Left kidney (tissue), 2 donors: ENCODE data around the gene RBM5. TPM values are rescaled to one million over a fixed set of nuclear protein-coding genes. Genes with fewer than 3 reads are reported as not detected.

Experiments
- DNase-seq: peaks from one replicate; pipeline ENCODE4 v3.0.0-alpha.2; 2013
- polyA plus RNA-seq: library from polyadenylated mRNA; unstranded; fragments of 120-200 nt; gene quantifications from one replicate; pipeline ENCODE4 v1.2.1, GENCODE V29; 2013; ENCODE audit not compliant: insufficient read length

Gene RBM5
- polyA plus RNA-seq, 1 donor = 401 TPM

DNA sequence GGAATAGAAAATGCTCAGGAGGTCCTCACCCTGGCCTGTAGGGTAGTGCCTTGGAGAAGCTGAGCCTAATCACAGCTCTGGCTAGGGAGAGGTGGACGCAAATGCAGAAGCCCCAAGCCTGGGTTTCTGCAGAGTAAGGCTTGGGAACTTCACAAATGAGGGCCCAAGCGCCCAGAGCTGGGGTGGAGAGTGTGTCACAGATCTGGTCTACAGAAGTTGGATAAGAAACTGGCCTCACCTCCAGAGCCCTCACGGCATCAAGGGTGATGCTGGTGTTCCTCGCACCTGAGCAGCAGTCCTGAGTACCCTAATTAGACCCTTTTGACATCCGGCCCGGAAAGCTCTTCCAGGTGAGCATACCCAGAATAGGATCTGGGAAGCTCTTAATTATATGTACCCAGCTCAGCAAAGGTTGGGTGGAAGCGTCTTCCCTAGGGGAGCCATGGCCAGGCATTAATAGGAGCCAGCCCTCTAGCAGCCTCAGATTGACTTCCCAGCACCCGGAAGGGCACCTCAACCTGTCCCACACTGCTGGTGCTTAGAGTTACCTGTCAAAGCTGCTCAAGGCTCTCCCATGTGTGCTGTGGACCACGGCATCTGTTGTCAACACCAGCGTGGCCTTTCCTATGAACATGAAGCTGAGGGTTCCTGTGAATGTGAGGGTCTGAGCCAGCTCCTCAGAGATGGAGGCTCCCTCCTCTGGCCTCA is 31.8 kb downstream of the RBM5 start:
- no peak for DNase-seq

DNA sequence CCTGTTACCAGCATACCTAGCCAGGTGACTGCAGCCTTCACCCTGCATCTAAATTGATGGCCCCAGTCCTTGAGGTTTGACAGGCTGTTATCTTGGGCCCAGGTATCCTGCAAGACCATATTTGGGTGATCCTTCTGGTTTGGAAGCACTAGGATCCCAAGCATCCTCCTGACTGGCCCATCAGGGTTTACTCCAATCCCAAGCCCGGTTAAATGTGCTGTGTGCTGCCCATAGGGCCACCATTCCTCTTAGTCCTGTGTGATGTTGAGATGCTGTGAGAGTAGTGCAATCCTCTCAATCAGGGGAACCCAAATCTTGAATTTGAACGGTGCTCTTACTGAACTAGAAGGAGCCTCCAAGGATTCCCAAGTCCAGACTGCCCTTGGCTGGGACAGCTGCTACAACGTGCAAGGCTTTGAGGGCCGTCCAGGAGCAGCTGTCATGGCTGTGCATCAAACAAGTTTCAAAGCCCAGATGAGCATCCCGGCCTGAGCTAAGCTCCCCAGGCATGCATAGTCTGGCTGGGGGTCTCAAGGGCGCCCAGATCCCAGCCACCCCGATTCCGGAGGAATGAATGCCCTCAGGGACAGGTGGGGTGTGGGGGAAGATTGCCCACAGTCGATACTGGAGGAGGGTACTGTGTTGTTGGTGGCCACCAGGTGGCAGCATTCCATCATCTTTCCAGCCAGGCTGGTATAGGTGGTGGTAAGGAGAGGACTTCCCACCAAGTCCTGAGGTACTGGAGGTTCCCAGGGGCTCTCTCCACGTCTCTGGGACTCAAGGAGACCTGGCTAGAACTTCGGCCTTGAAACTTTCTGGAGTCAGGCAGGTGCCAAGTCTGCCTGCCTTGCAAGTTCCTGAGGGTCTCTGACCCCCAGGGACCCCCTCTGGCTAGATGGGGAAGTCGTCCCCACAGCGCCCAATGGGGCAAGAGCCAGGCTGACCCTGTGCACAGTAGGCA is 32.6 kb downstream of the RBM5 start:
- peak; percentile 76 for DNase-seq

GRCh38 chr3:50122071-50122470 is 33.4 kb downstream of the RBM5 start:
- no peak for DNase-seq

- DNase-seq = no peak
Observed at GRCh38 chr3:50122661-50123391, 34.1 kb downstream of the RBM5 start.

DNA sequence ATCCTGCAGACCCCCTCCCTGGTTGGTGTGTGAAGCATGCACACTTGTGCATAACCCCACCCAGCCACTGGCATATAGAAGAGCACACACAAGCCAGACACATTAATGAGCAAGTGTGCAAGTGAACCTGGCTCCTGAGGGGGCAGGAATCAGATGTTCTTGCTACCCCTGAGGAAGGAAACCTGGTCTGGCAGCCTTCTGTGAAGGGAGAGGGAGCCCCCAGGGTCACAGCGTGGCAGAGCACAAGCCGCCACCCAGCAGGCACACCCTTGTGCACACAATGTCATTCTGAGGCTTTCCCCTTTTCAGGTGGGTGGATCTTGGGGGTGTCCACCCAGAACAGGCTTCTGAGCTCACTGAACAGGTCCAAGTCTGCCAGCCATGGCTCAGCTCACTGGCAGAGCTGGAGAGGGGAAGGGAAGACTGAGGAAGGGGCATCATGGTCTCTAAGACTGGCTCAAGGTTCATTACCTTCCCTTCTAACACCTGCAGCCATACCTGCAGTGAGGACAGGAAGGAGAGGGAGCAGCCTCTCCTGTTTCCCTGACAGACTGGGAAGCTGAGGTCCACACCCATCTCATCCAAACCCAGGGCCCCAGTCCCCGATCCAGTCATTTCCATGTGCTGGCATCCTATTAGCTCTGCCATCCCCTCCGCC is 34.8 kb downstream of the RBM5 start:
- no peak for DNase-seq

GRCh38 chr3:50124052-50124799 is 35.5 kb downstream of the RBM5 start:
- DNase-seq = no peak

DNA sequence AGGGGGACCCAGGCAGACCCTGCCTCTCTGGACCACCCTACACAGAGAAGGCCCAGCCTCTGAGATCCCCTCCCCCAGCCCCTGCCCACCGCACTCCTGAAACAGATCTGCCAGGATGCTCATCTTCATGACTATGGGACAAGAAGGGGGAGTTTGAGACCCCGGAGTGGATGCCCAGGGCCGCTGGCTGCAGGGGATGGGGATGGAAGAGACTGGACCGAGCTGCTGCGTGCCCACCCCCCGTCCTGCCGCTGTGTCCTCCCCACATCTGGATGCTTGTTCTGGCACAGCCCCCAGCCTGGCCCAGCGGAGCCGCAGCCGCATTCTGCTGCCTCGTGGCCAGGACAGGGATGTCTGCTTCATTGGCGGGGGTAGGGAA is 36.1 kb downstream of the RBM5 start:
- DNase-seq = no peak

GRCh38 chr3:50125541-50126286 is 37.0 kb downstream of the RBM5 start:
- no peak for DNase-seq

DNA sequence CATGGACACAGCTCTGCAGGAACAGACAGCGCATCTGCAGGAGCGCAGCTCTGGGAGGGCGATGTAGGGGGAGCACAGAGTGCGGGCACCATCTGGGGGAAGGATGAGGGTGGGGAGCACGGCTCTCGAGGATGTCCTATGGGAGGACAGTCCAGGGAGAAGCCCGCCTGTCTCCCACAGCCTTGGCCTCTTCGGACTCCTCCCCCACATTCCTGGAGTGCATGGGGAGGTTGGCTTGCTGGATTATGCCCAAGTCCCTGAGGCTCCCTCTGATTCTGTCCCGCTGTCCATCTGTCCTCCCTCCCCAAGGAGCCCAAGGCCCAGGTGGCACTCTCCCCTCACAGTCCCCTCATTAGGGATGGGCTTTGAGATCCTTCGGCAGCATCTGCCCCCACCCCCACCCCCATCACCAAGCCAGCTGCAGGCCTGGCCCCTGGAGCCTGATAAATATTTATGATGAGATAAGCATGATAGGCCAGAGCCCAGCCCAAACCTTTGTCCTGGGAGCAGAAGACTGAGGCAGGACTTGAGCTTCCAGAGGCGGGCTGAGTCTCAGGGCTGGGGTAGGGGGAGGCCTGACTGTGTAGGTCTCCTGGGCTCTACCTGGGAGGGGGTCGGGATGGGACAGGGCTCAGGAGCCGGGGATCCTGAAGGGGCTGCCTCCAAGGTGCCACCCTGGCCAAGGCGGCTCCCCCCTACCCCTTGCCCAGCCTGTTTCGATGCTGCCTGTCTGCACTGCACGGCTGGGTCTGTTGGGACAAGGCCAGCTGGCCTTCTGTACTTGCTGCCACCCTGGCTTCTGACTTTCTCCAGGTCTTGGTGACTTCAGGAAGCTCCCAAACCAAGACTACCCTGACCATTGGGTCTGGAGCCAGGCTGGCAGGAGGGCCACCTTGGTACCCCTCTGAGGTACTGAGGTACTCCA is 37.8 kb downstream of the RBM5 start:
- DNase-seq = peak; percentile 73

DNA sequence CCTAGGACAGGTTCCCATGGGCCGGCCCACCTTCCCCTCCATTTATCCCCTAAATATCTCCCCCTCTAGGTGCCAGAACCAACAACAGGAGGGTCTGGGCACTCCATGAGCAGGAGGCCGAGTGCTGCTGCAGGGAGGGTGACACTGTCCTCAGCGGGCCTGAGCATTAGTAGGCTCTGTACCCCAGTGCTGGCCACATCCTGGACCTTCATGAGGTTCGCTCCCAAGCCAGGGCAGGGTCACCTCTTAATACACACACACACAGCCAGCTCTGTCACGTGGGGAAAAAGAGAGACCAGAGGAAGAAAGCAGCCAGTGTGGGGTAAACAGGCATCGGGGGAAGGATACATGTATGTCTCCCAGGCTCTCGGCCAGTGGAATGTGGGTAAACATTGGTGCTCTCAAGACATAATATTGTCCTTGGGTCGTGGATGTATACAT is 38.6 kb downstream of the RBM5 start:
- no peak for DNase-seq

GRCh38 chr3:50128001-50128400 is 39.3 kb downstream of the RBM5 start:
- DNase-seq = no peak

DNA sequence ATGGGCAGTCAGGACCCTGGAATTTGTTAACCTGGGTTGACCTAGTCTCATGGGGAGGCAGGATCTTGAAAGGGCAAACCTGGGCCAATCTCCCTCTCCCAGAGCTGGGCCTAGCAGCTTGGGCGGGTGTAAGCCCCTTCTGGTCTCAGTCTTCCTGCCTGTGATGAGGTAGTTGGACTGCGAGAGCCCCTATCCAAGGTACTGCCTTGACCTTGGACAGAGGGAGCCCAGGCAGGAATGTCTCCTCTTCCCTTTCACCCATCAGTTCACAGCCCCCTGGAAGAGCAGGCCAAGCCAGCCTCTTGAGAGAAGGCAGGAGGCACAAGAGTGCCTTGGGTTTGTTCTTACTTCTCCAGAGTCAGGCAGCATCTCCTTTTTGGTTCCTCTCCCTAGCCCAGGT is 41.7 kb downstream of the RBM5 start:
- DNase-seq = no peak

DNA sequence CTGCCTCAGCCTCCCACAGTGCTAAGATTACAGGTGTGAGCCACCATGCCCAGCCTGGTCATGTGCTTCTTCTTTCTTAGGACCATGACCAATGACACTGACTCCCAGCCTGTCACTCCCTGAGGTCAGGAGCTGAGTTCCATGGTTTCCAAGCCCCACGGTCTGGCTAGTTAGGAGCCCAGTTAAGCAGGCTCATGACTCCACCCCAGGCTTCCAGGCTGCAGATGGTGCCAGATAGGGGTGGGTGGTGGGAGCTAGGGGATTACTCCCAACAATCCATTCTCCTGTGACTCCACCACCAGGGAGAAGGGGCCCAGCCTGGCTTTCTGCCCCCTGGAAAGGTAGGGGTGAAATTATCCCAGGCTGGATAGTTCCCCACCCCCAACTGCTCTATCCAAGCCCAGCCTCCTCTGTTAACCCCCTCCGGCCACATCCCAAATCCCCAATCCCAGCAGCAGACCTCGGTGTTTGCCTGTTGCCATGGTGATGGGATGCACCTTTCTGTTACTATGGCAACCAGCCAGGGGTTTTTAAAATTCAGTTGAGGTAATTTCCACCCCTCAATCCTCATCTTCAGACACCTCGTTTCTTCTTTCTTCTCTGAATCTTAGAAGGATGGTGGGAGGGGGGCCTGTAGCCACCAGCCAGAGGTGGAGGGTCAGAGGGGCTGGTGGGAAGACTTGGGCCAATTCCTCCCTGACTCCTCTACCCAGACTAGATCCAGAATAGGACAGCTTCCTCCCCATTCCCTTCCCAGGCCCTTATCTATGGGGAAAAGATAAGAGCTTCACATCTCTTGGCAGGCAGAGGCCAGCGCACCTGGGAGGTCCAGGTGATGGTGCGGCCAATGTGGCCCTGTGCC is 43.9 kb downstream of the RBM5 start:
- DNase-seq = no peak

DNA sequence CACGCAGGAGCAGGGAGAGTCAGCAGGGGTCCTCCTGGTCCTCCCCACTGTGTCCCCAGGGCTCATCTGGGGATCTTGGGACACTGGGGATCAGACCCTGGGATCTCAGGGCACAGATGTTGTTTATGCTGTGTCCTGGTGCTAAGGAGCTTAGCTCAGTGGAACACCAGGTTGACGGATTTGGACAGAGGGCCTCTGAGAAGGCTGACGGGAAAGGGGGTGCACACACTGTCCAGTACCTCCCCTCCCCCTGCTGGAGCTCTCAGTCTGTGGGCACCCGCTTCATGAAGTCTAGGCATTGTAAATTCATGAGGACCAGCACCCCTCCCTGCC is 44.5 kb downstream of the RBM5 start:
- DNase-seq = no peak

GRCh38 chr3:50134367-50134766 is 45.6 kb downstream of the RBM5 start:
- DNase-seq = no peak

GRCh38 chr3:50135964-50136363 is 47.2 kb downstream of the RBM5 start:
- DNase-seq = no peak

DNA sequence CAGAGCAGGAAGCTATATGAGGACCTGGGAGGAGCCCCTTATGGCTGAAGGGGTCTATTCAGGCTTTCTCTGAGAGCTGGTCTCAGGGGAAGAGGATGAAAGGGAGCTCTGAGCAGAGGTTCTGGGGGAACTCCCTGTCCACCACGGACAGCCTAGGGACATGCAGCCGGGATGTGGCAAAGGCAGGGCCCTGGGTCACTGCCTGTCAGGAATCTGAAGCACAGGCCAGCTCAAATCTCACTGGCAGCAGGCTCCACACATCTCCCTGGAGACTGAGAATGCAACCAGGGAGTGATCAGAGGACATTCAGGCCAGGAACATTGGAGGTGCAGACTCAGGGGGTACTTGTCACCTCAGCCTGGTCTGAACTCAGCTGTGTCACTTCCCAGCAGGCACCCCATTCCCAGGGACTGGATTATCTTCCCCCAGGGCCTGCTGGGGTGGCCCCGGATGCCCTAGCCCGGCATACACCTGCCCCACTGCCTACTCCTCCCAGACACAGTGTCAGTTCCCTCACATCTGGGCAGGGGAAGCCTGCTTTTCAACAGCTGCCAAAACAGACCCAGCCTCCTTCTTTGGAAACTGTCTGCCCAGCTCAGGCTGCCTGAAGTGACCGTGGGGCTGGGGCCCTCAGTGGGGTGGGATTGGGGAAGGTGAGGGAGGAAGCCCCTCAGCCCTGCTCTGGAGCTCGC is 48.1 kb downstream of the RBM5 start:
- DNase-seq = no peak

DNA sequence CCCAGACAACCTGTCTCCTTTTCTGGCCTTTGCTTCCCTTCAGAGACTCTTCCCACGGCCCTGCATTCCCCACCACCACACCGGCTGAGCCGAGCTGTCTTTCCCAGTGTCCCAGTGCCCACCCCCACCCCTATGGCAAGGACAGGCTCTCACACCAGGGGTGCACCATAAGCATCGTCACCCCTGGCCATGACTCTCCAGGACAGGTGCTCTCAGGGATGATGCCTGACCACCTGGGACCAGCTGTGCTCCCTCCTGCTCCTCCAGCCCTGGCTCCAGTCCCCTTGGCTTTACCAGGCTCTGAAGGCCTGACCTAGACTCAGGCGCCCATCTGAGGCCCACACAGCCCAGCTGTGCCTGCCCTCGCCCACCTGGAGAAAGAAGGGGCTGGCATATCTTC is 48.8 kb downstream of the RBM5 start:
- no peak for DNase-seq
